G401.6 (cell line): Measurements from ENCODE around the gene ECT2L.
A peak's percentile ranks its signal among the peaks of the same experiment; 100 is the strongest.

Experiments
- FAIRE-seq: peaks from 2 replicates; lab custom pipeline; 2012; peaks lifted over from hg19 to GRCh38; lab: Jason Lieb, UNC

ECT2L gene

GRCh38 chr6:138943089-138943625, 147.3 kb downstream of the ECT2L start:
- no peak for FAIRE-seq

GRCh38 chr6:138944412-138944811, 148.5 kb downstream of the ECT2L start:
- no peak for FAIRE-seq

GRCh38 chr6:138945354-138945753, 149.5 kb downstream of the ECT2L start:
- no peak for FAIRE-seq

- peak; percentile 51 for FAIRE-seq
Observed at GRCh38 chr6:138948004-138948403, 152.1 kb downstream of the ECT2L start.

GRCh38 chr6:138948546-138949179, 152.8 kb downstream of the ECT2L start:
- no peak for FAIRE-seq

- FAIRE-seq, result no peak
Observed at GRCh38 chr6:138953451-138953850, 157.6 kb downstream of the ECT2L start.
